OCI-LY1 (cell line): ENCODE data around the gene AACS.

ENCODE experiments used
- H2AFZ ChIP-seq: fragments of 200-600 bp; sonication (generic), shearing (Covaris generic); 2 replicates; pipeline ENCODE4 v1.6.0; 2014; ENCODE audit warnings: antibody characterized with exemption, mild to moderate bottlenecking, low read length
- H3F3A ChIP-seq: fragments of 200-600 bp; sonication (generic), shearing (Covaris generic); 2 replicates; pipeline ENCODE4 v1.6.0; 2014; ENCODE audit warnings: mild to moderate bottlenecking, antibody characterized with exemption, low read length, moderate library complexity; ENCODE audit not compliant: insufficient read depth
- H3K27ac ChIP-seq: fragments of 200-600 bp; sonication (generic); 2 replicates; pipeline ENCODE4 v1.5.1; 2014; ENCODE audit warnings: low read length, mixed run types, mild to moderate bottlenecking, low read depth; ENCODE audit not compliant: poor library complexity, severe bottlenecking
- H3K27me3 ChIP-seq: fragments of 200-600 bp; sonication (generic); 2 replicates; pipeline ENCODE4 v1.6.0; 2014; ENCODE audit warnings: antibody characterized with exemption, mild to moderate bottlenecking, low read length, moderate library complexity; ENCODE audit not compliant: insufficient read depth
- H3K36me3 ChIP-seq: fragments of 200-600 bp; sonication (generic); 2 replicates; pipeline ENCODE4 v1.6.1; 2014; ENCODE audit warnings: mild to moderate bottlenecking, antibody characterized with exemption, low read length, moderate library complexity, mixed read lengths; ENCODE audit not compliant: insufficient read depth
- H3K4me1 ChIP-seq: fragments of 200-600 bp; sonication (generic); 2 replicates; pipeline ENCODE4 v1.5.1; 2014; ENCODE audit warnings: mild to moderate bottlenecking, low read length, moderate library complexity; ENCODE audit not compliant: insufficient read depth, severe bottlenecking
- H3K4me2 ChIP-seq: fragments of 200-600 bp; sonication (generic), shearing (Covaris generic); 2 replicates; pipeline ENCODE4 v1.6.1; 2014; ENCODE audit warnings: low read length
- H3K4me3 ChIP-seq: fragments of 200-600 bp; sonication (generic); 2 replicates; pipeline ENCODE4 v1.5.1; 2014; ENCODE audit warnings: low read length, low read depth, mild to moderate bottlenecking, mixed read lengths; ENCODE audit not compliant: poor library complexity, severe bottlenecking
- H3K79me2 ChIP-seq: fragments of 200-600 bp; shearing (Covaris generic); 2 replicates; pipeline ENCODE4 v1.6.1; 2016; ENCODE audit warnings: mixed run types, low read length, mixed read lengths; ENCODE audit not compliant: insufficient read depth
- H3K9ac ChIP-seq: fragments of 200-600 bp; sonication (generic), shearing (Covaris generic); 2 replicates; pipeline ENCODE4 v1.6.1; 2014; ENCODE audit warnings: mild to moderate bottlenecking, low read length, mixed read lengths
- H3K9me2 ChIP-seq: fragments of 200-600 bp; sonication (generic), shearing (Covaris generic); 2 replicates; pipeline ENCODE4 v1.6.1; 2014; ENCODE audit warnings: low read depth, mild to moderate bottlenecking, low read length, mixed read lengths
- H3K9me3 ChIP-seq: fragments of 200-600 bp; shearing (Covaris generic); 2 replicates; pipeline ENCODE4 v1.6.1; 2014; ENCODE audit warnings: low read length, mixed read lengths
- H4K20me1 ChIP-seq: fragments of 200-600 bp; sonication (generic), shearing (Covaris generic); 2 replicates; pipeline ENCODE4 v1.6.0; 2016; ENCODE audit warnings: mild to moderate bottlenecking, low read length; ENCODE audit not compliant: insufficient read depth
- CTCF ChIP-seq: fragments of 200-600 bp; sonication (generic), shearing (Covaris generic); IDR thresholded peaks from 2 replicates; pipeline ENCODE4 v1.5.1; 2017; ENCODE audit warnings: mild to moderate bottlenecking, antibody characterized with exemption, low read length, moderate library complexity, mixed read lengths
- EZH2 ChIP-seq: fragments of 200-600 bp; sonication (generic), shearing (Covaris generic); IDR thresholded peaks from 2 replicates; pipeline ENCODE4 v1.8.0; 2017; ENCODE audit warnings: borderline replicate concordance, mixed run types, mild to moderate bottlenecking, antibody characterized with exemption, low read length, moderate library complexity, mixed read lengths

AACS gene

GRCh38 chr12:125120566-125120965, 55.3 kb downstream of the AACS start:
- Histone ChIP-seq H3K9me2 (no peaks in the 10 kb centered on the region), H4K20me1 (no peaks in the 10 kb centered on the region), H3K27me3 (no peaks in the 10 kb centered on the region), H3K27ac (no peak overlapping the region), H3K79me2 (no peaks in the 10 kb centered on the region), H3K36me3 (peaks cover 30% of the 10 kb centered on the region), H3K4me3 (no peak overlapping the region), H3K9me3 (no peaks in the 10 kb centered on the region), H3K9ac (no peak overlapping the region), H3K4me2 (no peak overlapping the region), H3K4me1 (peaks cover 17% of the 10 kb centered on the region), H2AFZ (no peak overlapping the region), H3F3A (no peaks in the 10 kb centered on the region)
- no peak for TF ChIP-seq CTCF
- TF ChIP-seq EZH2, result no peak

GRCh38 chr12:125121106-125121505, 55.9 kb downstream of the AACS start:
- Histone ChIP-seq H3K9me3 (no peaks in the 10 kb centered on the region), H3K4me1 (peaks cover 17% of the 10 kb centered on the region), H3K9me2 (no peaks in the 10 kb centered on the region), H3K79me2 (no peaks in the 10 kb centered on the region), H3K9ac (no peak overlapping the region), H2AFZ (no peak overlapping the region), H3K27ac (no peak overlapping the region), H3K4me3 (no peak overlapping the region), H4K20me1 (no peaks in the 10 kb centered on the region), H3K27me3 (no peaks in the 10 kb centered on the region), H3K36me3 (peaks cover 30% of the 10 kb centered on the region), H3K4me2 (no peak overlapping the region), H3F3A (no peaks in the 10 kb centered on the region)
- TF ChIP-seq CTCF (no peak), EZH2 (no peak)

- TF ChIP-seq EZH2 (no peak), CTCF (no peak)
- H4K20me1 ChIP-seq, result no peaks in the 10 kb centered on the region
Observed at GRCh38 chr12:125122668-125123067, 57.4 kb downstream of the AACS start.

More at GRCh38 chr12:125122668-125123067, 57.4 kb downstream of the AACS start:
- no peaks in the 10 kb centered on the region for H3K27me3 ChIP-seq
- no peak overlapping the region for H3K27ac ChIP-seq
- H3K4me1 ChIP-seq, result peaks cover 17% of the 10 kb centered on the region
- H3K36me3 ChIP-seq, result peaks cover 30% of the 10 kb centered on the region
- no peak overlapping the region for H3K4me3 ChIP-seq
- H3K79me2 ChIP-seq, result no peaks in the 10 kb centered on the region
- H2AFZ ChIP-seq, result no peak overlapping the region
- no peak overlapping the region for H3K9ac ChIP-seq
- H3K4me2 ChIP-seq, result no peak overlapping the region
- no peaks in the 10 kb centered on the region for H3K9me3 ChIP-seq
- no peaks in the 10 kb centered on the region for H3K9me2 ChIP-seq
- no peaks in the 10 kb centered on the region for H3F3A ChIP-seq
